Measurements from ENCODE around the gene URB1.

URB1 gene

GRCh38 chr21:32314806-32315205, 78.0 kb downstream of the URB1 start:
- no peak for DNase-seq

GRCh38 chr21:32312976-32313375, 79.8 kb downstream of the URB1 start:
- DNase-seq: no peak

- DNase-seq: no peak
Measured at GRCh38 chr21:32312326-32312725, 80.5 kb downstream of the URB1 start.

GRCh38 chr21:32311621-32312020, 81.2 kb downstream of the URB1 start:
- DNase-seq: no peak

- DNase-seq: peak; percentile 15
Measured at GRCh38 chr21:32310976-32311375, 81.8 kb downstream of the URB1 start.

GRCh38 chr21:32309906-32310460, 82.8 kb downstream of the URB1 start:
- DNase-seq: no peak

GRCh38 chr21:32308696-32309095, 84.1 kb downstream of the URB1 start:
- no peak for DNase-seq

GRCh38 chr21:32307706-32308105, 85.1 kb downstream of the URB1 start:
- no peak for DNase-seq

- no peak for DNase-seq
Measured at GRCh38 chr21:32306021-32306780, 86.6 kb downstream of the URB1 start.

GRCh38 chr21:32304998-32305397, 87.8 kb downstream of the URB1 start:
- no peak for DNase-seq

- DNase-seq: no peak
Measured at GRCh38 chr21:32303385-32303784, 89.4 kb downstream of the URB1 start.

GRCh38 chr21:32302560-32302959, 90.3 kb downstream of the URB1 start:
- no peak for DNase-seq

- no peak for DNase-seq
Measured at GRCh38 chr21:32301596-32301995, 91.2 kb downstream of the URB1 start.

GRCh38 chr21:32300117-32300681, 92.6 kb downstream of the URB1 start:
- DNase-seq: no peak

- no peak for DNase-seq
Measured at GRCh38 chr21:32299695-32300094, 93.1 kb downstream of the URB1 start.

- DNase-seq: no peak
Measured at GRCh38 chr21:32298658-32299081, 94.1 kb downstream of the URB1 start, which contains the start of gene MRAP. Gene MRAP, plus strand, starts transcription at chr21:32298855. Its CDS starts 117 bp downstream, at chr21:32298972.

- no peak for DNase-seq
Measured at GRCh38 chr21:32298148-32298559, 94.7 kb downstream of the URB1 start.

- no peak for DNase-seq
Measured at GRCh38 chr21:32297449-32297848, 95.4 kb downstream of the URB1 start.

- no peak for DNase-seq
Measured at GRCh38 chr21:32285476-32285875, 107.3 kb downstream of the URB1 start.

GRCh38 chr21:32282992-32283391, 109.8 kb downstream of the URB1 start:
- DNase-seq: no peak

- no peak for DNase-seq
Measured at GRCh38 chr21:32281531-32281930, 111.3 kb downstream of the URB1 start.

GRCh38 chr21:32279377-32279680, 113.5 kb downstream of the URB1 start:
- DNase-seq: no peak

- DNase-seq: peak; percentile 99
Measured at GRCh38 chr21:32278518-32279376, 114.1 kb downstream of the URB1 start, which contains the start of gene MIS18A. Gene MIS18A, minus strand, starts transcription at chr21:32279049. Its CDS starts 35 bp downstream, at chr21:32279014.

All from stimulated activated CD4-positive, alpha-beta T cell treated with anti-CD3 and anti-CD28 coated beads, Interleukin-1b, Interleukin-23, amount 100 ng/mL, for 48 hours (primary cell).